HEK293 (cell line): Measurements from ENCODE around the gene UMOD.

Experiments used
- CTCF ChIP-seq: fragments of 450-650 bp; formaldehyde crosslinking; IDR thresholded peaks from 2 replicates; pipeline ENCODE4 v1.5.1; 2016; ENCODE audit warnings: missing biosample characterization, missing genetic modification characterization
- MEIS1 ChIP-seq: sonication (generic); formaldehyde crosslinking; IDR thresholded peaks from 2 replicates; pipeline ENCODE4 v1.8.1; 2022; ENCODE audit warnings: missing genetic modification reagents, mild to moderate bottlenecking, borderline replicate concordance
- PRDM10 ChIP-seq: fragments of 450-650 bp; formaldehyde crosslinking; IDR thresholded peaks from 2 replicates; pipeline ENCODE4 v1.5.1; 2016; ENCODE audit warnings: missing biosample characterization, missing genetic modification characterization
- PRDM4 ChIP-seq: fragments of 450-650 bp; formaldehyde crosslinking; IDR thresholded peaks from 2 replicates; pipeline ENCODE4 v1.5.1; 2017; ENCODE audit warnings: missing biosample characterization, missing genetic modification characterization
- RBAK ChIP-seq: fragments of 450-650 bp; formaldehyde crosslinking; IDR thresholded peaks from 2 replicates; pipeline ENCODE4 v1.5.1; 2016; ENCODE audit warnings: missing biosample characterization, missing genetic modification characterization
- TCF7L2 ChIP-seq: IDR thresholded peaks from 2 replicates; pipeline ENCODE4 v1.6.1; 2011; ENCODE audit warnings: low read depth, mild to moderate bottlenecking, inconsistent platforms, low read length, moderate library complexity, borderline replicate concordance
- YY2 ChIP-seq: fragments of 450-650 bp; formaldehyde crosslinking; IDR thresholded peaks from 2 replicates; pipeline ENCODE4 v1.5.1; 2016; ENCODE audit warnings: missing biosample characterization, missing genetic modification characterization
- ZEB2 ChIP-seq: fragments of 450-650 bp; formaldehyde crosslinking; IDR thresholded peaks from 2 replicates; pipeline ENCODE4 v1.5.1; 2016; ENCODE audit warnings: missing biosample characterization, missing genetic modification characterization
- ZNF121 ChIP-seq: fragments of 450-650 bp; formaldehyde crosslinking; IDR thresholded peaks from 2 replicates; pipeline ENCODE4 v1.5.1; 2016; ENCODE audit warnings: missing biosample characterization, missing genetic modification characterization
- ZNF560 ChIP-seq: fragments of 450-650 bp; formaldehyde crosslinking; IDR thresholded peaks from 2 replicates; pipeline ENCODE4 v1.5.1; 2017; ENCODE audit warnings: missing biosample characterization, missing genetic modification characterization, borderline replicate concordance
- ZNF561 ChIP-seq: fragments of 450-650 bp; IDR thresholded peaks from 2 replicates; pipeline ENCODE4 v1.5.1; 2018; ENCODE audit warnings: missing biosample characterization, missing genetic modification characterization, borderline replicate concordance
- ZNF624 ChIP-seq: fragments of 450-650 bp; formaldehyde crosslinking; IDR thresholded peaks from 2 replicates; pipeline ENCODE4 v1.5.1; 2017; ENCODE audit warnings: missing biosample characterization, missing genetic modification characterization
- ZNF843 ChIP-seq: fragments of 450-650 bp; formaldehyde crosslinking; IDR thresholded peaks from 2 replicates; pipeline ENCODE4 v1.5.1; 2016; ENCODE audit warnings: missing biosample characterization, missing genetic modification characterization
- ZSCAN18 ChIP-seq: fragments of 450-650 bp; formaldehyde crosslinking; IDR thresholded peaks from 2 replicates; pipeline ENCODE4 v1.5.1; 2016; ENCODE audit warnings: missing biosample characterization, missing genetic modification characterization

GRCh38 chr16:20377181-20377580 is 24.7 kb upstream of the UMOD start:
- TF ChIP-seq ZNF121 (tag by site-specific recombination) (no peak), RBAK (no peak), ZEB2 (tag by site-specific recombination) (no peak), YY2 (tag by site-specific recombination) (no peak), ZNF843 (tag by site-specific recombination) (no peak), CTCF (no peak), PRDM4 (no peak), ZNF561 (tag by site-specific recombination) (no peak), ZSCAN18 (no peak), ZNF624 (tag by site-specific recombination) (no peak), ZNF560 (tag by site-specific recombination) (no peak), PRDM10 (no peak), MEIS1 (CRISPR knock-in tag) (no peak), TCF7L2 (no peak)
